ENCODE results near the gene CCDC149.

Gene CCDC149

GRCh38 chr4:24837781-24838180 lies 75.1 kb downstream of the CCDC149 start:
- no peak for DNase-seq

- no peak for DNase-seq
Observed at GRCh38 chr4:24837336-24837735, 75.5 kb downstream of the CCDC149 start.

- no peak for DNase-seq
Observed at GRCh38 chr4:24836661-24837242, 76.1 kb downstream of the CCDC149 start.

- DNase-seq = no peak
Observed at GRCh38 chr4:24835696-24836095, 77.1 kb downstream of the CCDC149 start.

- DNase-seq = no peak
Observed at GRCh38 chr4:24831637-24832036, 81.2 kb downstream of the CCDC149 start.

GRCh38 chr4:24824720-24825119 lies 88.1 kb downstream of the CCDC149 start:
- DNase-seq = no peak

- no peak for DNase-seq
Observed at GRCh38 chr4:24820541-24820940, 92.3 kb downstream of the CCDC149 start.

- no peak for DNase-seq
Observed at GRCh38 chr4:24816797-24817196, 96.0 kb downstream of the CCDC149 start.

- no peak for DNase-seq
Observed at GRCh38 chr4:24813732-24814131, 99.1 kb downstream of the CCDC149 start.

GRCh38 chr4:24810871-24811631 lies 101.8 kb downstream of the CCDC149 start:
- no peak for DNase-seq

- DNase-seq = no peak
Observed at GRCh38 chr4:24809815-24810405, 102.9 kb downstream of the CCDC149 start.

GRCh38 chr4:24809376-24809775 lies 103.5 kb downstream of the CCDC149 start:
- no peak for DNase-seq

GRCh38 chr4:24808955-24809354 lies 103.9 kb downstream of the CCDC149 start:
- DNase-seq = no peak

- no peak for DNase-seq
Observed at GRCh38 chr4:24808261-24808660, 104.6 kb downstream of the CCDC149 start.

- no peak for DNase-seq
Observed at GRCh38 chr4:24807611-24808010, 105.2 kb downstream of the CCDC149 start.

GRCh38 chr4:24806206-24806990 lies 106.4 kb downstream of the CCDC149 start:
- DNase-seq = no peak

- no peak for DNase-seq
Observed at GRCh38 chr4:24805566-24805965, 107.3 kb downstream of the CCDC149 start.

- no peak for DNase-seq
Observed at GRCh38 chr4:24805067-24805466, 107.8 kb downstream of the CCDC149 start.

- DNase-seq = no peak
Observed at GRCh38 chr4:24802648-24803047, 110.2 kb downstream of the CCDC149 start.

GRCh38 chr4:24801136-24801855 lies 111.5 kb downstream of the CCDC149 start:
- no peak for DNase-seq

- no peak for DNase-seq
Observed at GRCh38 chr4:24800325-24800895, 112.4 kb downstream of the CCDC149 start.

GRCh38 chr4:24799544-24800324 lies 113.1 kb downstream of the CCDC149 start:
- no peak for DNase-seq
